ENCODE results near the gene DPP10.

DPP10 gene

GRCh38 chr2:115739574-115739973 is 1297.1 kb downstream of the DPP10 start:
- DNase-seq (ENCODE audit: low spot score) = no peak

- DNase-seq (ENCODE audit: low spot score) = no peak
These were observed 1303.7 kb downstream of the DPP10 start for GRCh38 chr2:115746151-115746550.

GRCh38 chr2:115757286-115757685 is 1314.8 kb downstream of the DPP10 start:
- DNase-seq (ENCODE audit: low spot score) = no peak

- no peak for DNase-seq (ENCODE audit: low spot score)
These were observed 1321.2 kb downstream of the DPP10 start for GRCh38 chr2:115763601-115764000.

GRCh38 chr2:115771516-115771915 is 1329.1 kb downstream of the DPP10 start:
- no peak for DNase-seq (ENCODE audit: low spot score)

DNA sequence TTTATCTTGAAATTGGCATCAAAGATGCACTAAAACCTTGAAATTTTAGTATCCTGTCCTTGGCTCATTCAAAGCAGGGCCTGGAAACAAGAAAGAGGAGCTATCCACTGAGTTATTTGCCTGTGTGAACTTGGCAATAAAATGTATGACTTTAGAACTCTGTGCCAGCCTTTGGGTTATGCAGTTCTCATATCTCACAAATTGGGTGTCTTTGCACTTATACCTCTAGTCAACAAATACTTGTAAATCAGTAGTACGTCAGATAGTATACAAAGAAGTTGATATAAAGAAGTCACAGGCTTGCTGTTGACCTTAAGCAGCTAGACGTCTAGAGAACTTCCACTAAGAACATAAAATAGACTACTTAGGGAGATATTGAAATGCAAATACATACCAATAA is 1331.9 kb downstream of the DPP10 start:
- DNase-seq (ENCODE audit: low spot score) = no peak

- DNase-seq (ENCODE audit: low spot score) = no peak
These were observed 1336.7 kb downstream of the DPP10 start for GRCh38 chr2:115779085-115779632.

DNA sequence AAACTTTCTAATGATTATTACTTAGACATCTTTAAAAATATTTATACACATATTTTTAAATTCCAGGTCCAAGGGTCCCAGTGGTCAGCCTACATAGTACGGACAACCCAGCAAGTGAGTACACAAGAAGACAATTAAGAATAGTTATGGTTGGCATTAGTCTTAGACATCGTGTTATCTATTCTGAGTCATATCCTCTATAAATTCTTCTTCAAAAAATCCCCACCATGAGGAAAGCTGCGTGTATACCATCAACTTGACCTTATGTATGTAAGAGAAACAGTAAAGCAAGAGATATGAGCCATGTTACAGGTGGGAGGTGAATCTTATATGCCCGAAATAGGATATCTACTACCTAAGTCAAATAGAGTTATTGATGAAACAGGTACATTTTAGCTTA is 1339.8 kb downstream of the DPP10 start:
- DNase-seq (ENCODE audit: low spot score) = no peak

DNA sequence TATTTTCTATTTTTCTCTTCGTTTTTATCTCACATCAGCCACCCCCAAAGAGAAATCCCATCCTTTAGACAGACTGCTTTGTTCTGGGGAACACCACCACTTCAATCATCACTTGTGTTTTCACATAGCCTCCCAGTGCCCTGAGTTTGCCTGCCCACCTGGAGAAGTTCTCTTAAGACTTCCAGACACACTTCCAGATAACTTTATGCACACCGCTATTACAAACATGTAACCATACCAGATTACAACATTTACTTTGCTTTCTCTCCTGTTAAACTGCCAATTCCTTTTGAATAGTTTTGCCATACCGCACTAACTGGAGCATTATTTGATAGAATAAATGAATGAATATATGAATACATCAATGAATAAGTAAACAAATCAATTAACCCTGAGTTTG is 1353.6 kb downstream of the DPP10 start:
- DNase-seq (ENCODE audit: low spot score) = no peak

DNA sequence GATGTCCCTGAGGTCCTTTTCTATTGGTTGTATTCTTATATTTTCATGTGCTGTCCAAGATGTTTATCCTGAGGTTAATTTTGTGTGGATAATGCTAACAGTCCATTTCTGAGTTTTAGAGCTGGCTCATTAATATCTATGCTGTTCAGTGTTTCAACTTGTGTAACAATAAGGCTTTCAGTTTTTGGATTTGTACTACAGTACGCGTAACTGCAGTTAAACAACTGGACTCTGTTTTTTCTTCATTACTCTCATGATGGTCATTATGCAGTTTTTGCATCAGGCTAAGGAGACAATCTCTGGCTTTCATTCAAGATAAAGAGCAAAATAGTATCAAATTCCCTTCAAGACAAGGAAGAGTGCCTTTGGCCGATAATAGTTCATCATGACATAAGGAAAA is 1364.8 kb downstream of the DPP10 start:
- DNase-seq (ENCODE audit: low spot score) = no peak

DNA sequence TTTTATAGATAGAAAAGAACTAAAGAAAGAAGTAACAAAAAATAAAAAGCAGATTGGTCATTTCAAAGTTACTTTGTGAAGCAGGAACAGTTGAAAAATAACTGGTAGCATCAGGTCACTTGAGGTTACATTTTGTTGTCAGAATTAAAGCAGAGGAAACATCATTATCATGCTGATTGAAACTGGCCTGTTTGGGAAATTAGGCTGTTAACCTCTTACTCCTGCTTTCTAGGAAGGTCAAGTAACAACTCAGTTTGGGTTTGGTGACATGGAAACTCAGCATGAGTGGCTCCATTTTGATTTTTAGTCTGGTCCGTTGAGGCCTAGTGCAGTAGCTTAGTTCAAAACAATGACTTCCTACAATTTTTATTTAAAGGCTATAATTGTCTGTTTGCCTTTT is 1383.5 kb downstream of the DPP10 start:
- DNase-seq (ENCODE audit: low spot score) = no peak

- DNase-seq (ENCODE audit: low spot score) = no peak
These were observed 1390.8 kb downstream of the DPP10 start for GRCh38 chr2:115833196-115833595.

GRCh38 chr2:115838539-115838938 is 1396.1 kb downstream of the DPP10 start:
- DNase-seq (ENCODE audit: low spot score) = no peak

DNA sequence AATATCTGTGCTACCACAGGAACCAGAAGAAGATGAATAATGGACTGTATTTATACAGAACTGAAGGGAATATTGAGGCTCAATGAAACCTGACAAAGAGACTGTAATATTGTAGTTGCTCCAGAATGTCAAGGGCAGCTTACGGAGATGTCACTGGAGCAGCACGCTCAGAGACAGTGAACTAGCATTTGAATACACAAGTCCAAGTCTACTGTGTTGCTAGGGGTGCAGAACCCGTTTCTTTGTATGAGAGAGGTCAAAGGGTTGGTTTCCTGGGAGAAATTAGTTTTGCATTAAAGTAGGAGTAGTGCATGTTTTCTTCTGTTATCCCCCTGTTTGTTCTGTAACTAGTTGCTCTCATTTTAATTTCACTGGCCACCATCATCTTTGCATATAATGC is 1399.9 kb downstream of the DPP10 start:
- no peak for DNase-seq (ENCODE audit: low spot score)

GRCh38 chr2:115848192-115848591 is 1405.8 kb downstream of the DPP10 start:
- no peak for DNase-seq (ENCODE audit: low spot score)

- no peak for DNase-seq (ENCODE audit: low spot score)
These were observed 1424.6 kb downstream of the DPP10 start for GRCh38 chr2:115867024-115867423.

- DNase-seq (ENCODE audit: low spot score) = no peak
These were observed 1432.0 kb downstream of the DPP10 start for GRCh38 chr2:115874427-115874826.

DNA sequence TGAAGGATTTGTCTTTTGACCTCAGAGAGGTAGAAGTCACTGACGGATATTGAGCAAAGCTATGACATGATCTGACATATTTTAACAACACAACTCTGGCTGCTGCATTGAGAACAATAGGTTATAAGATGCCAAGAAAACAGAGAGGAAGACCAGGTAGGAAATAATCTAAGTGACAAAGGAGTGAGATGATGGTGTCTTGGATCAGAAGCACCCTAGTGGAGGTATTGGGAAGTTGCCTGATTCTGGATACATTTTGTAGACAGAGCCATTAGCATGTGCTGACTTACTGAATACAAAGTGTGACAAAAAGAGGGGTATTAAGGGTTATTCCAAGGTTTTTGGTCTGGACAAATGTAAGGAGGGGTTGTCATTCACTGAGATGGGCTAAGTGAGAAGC is 1438.1 kb downstream of the DPP10 start:
- no peak for DNase-seq (ENCODE audit: low spot score)

DNA sequence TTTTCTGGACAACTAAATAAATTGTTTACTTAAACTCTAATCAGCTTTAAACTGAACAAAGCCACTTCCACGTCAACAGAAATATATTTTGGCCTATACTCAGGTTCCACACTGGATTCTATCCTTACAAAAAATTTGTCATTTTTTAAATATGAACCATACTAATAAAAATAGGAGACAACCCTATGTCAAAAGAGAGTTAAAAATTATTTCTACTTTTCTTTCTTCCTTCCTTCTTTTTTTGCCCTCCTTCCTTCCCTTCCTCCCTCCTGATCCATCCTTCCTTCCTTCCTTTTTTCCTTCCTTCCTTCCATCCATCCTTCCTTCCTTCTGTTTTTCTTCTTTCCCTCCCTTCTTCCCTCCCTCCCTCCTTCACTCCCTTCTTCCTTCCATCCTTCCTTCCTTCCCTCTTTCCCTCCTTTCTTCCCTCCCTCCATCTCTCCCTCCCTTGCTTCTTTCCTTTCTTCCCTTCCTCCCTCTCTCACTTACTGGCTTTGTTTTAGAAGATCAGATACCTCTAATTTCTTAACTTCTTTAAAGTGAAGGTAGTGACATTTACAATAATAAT is 1444.9 kb downstream of the DPP10 start:
- DNase-seq (ENCODE audit: low spot score) = no peak

Data from GM03348 (cell line).